Liver (tissue), 3 donors: Measurements from ENCODE around the gene CACNA2D1.

ENCODE experiments used
- CTCF ChIP-seq: fragments of 150-350 bp; IDR thresholded peaks from 2 replicates; pipeline ENCODE4 v1.5.1; 2017; ENCODE audit warnings: improper control_type of control experiment, low read depth, low read length; ENCODE audit not compliant: missing input control
- EGR1 ChIP-seq, 2 donors: IDR thresholded peaks; 2 replicates each; pipeline ENCODE4 v1.6.1; 2016 to 2018; ENCODE audit warnings: antibody characterized with exemption in 2 of 2, low read depth in 2 of 2
- MAX ChIP-seq: IDR thresholded peaks from 2 replicates; pipeline ENCODE4 v1.6.1; 2016; ENCODE audit warnings: antibody characterized with exemption
- donor health status: healthy.
- donor health status: healthy.

- TF ChIP-seq CTCF, result no peak
- TF ChIP-seq MAX, result no peak
- no peak for TF ChIP-seq EGR1 (IDR thresholded peaks at IDR 0.05; ENCODE audit: low read depth in 2 of 2)
Measured at GRCh38 chr7:82396343-82396742, 47.2 kb downstream of the CACNA2D1 start.
